GM18951 (cell line): ENCODE results near the gene HCRTR1.

Experiments
- POLR2A ChIP-seq: IDR thresholded peaks from 4 replicates; pipeline ENCODE4 v1.6.1; 2011; ENCODE audit warnings: mild to moderate bottlenecking; ENCODE audit not compliant: insufficient read length, insufficient read depth; ENCODE audit errors: extremely low read depth
- in situ Hi-C: fragments of 300-500 bp; cut with MboI; formaldehyde crosslinking; loops from one replicate; pipeline ENCODE4 v1.12.0; 2022; ENCODE audit warnings: low sequenced_read_pairs, mixed read lengths, inconsistent platforms; ENCODE audit not compliant: unreplicated experiment

The HCRTR1 gene

DNA sequence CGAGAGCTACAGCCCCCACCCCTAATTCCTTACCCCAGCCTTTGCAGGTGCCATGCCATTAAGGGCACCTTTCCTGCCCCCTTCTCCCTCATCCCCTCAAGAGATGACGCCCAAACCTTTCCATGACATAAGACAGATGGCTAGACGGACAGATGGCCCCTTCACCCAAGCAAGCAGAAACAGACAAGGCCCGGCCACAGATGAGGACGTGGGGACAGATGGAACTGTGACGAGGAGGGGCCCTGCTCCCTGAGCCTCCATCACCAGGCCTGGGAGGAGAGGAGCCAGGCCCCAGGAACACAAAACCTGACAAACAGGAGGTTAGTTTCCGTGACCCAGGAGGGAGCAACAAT, 51.9 kb downstream of the HCRTR1 start:
- in situ Hi-C loops, result loop anchor here (5.0 kb wide), 1 partner anchor 118 kb away; no protein-coding TSS in a partner anchor
- TF ChIP-seq POLR2A, result no peak

DNA sequence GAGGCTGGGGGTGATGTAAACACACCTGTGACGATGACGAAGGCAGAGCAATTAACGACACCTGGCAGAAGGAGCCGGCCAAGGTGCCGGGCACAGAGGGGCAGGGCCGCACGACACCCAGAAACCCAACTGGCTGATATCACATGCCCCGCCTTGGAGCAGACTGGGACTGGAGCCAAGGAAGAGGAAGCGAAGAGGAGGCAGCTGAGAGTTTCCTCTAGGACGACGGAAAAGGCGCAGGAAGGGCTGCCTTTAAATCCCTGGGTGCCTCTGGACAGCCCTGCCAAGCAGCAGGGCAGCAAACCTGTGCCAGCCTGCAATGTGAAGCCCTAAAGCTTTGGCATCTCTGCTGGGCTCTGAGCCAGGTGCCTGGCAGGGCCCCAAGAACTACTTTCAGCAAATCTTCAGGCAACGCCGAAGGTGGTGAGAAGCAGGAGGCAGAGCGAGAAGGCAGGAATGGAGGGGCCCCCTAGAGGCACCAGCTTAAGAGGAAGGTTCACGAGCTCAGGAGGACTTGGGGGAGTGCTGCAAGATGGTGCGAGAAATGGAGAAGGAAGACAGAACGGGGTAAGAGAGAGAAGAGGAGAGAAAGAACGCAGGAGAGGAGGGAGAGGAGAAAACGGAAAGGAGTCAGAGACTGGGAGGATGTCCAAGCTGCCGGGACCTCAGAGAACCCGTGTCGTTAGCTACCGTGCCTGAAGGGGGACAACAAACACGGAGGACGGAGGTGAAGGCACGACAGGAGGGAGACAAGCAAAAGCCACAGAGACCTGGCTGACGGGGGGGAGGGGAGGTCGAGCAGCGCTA, 52.5 kb downstream of the HCRTR1 start:
- in situ Hi-C loops, result loop anchor here (5.0 kb wide), 1 partner anchor 117 kb away; no protein-coding TSS in a partner anchor
- TF ChIP-seq POLR2A, result no peak

DNA sequence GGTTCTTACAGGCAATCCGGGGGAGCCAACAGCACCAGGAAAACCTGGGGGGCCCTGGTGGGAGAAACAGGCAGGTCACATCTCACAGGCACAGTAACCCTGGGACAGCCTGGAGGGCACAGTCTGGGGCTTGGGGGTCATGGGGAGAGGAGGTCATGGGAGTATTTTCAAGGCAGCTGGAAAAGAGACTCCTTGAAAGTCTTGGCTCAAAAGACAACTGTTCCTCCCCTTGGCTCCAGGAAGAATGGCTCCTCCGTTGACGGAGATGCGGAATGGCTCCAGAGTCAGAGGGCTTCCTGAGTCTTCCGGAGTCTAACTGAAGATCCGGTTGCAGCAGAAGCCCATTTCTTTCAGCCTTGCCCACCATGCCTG, 53.1 kb downstream of the HCRTR1 start:
- in situ Hi-C loops, result no loop called here
- no peak for TF ChIP-seq POLR2A

DNA sequence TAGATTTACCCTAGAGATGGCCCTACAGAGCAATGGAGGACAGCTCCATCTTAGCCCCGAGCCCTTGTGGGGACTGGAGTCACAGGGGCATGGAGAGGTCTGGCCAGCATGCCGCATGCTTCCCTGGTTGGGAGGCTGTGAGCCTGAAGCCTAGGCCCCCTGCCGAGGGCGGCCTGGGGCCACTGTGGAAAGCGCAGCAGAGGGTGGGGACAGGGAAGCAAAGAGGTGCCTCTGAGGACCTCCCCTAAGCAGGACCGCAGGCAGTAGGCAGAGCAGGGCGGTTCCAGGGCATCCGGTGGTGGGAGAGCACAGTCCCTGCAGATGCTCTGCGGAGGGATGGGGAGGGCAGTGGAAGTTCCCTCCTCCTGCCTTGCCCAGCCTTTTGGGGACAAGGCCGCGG, 53.7 kb downstream of the HCRTR1 start:
- no peak for TF ChIP-seq POLR2A
- in situ Hi-C loops, result no loop called here

DNA sequence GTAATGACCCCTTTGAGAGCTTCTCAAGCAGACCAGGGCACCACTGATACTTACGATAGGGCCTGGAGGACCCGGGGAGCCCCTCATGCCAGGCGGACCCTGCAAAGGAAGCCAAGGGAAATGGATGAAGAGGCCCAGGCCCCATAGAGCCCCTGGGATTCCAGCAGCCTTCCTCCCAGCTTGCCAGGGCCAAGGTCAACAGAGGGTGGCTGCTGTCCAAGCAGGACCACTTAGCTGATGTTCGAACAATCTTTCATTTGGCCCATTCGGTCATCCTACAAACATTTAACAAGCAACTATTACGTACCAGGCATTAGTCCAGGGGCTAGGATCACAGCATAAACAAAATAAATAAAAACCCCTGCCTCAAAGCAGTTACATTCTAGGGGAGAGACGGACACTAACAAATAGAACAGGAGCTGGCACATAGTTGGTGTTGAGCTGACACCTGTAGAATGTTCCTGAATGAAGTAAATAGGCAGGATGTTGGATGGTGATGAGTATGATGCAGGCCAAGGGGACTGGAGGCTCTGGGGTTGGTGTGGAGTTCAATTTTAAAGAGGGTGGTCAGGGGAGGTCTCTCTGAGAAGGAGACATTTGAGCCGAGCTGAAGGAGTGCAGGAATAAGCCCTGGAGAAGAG, 54.2 kb downstream of the HCRTR1 start:
- in situ Hi-C loops, result no loop called here
- TF ChIP-seq POLR2A, result no peak

DNA sequence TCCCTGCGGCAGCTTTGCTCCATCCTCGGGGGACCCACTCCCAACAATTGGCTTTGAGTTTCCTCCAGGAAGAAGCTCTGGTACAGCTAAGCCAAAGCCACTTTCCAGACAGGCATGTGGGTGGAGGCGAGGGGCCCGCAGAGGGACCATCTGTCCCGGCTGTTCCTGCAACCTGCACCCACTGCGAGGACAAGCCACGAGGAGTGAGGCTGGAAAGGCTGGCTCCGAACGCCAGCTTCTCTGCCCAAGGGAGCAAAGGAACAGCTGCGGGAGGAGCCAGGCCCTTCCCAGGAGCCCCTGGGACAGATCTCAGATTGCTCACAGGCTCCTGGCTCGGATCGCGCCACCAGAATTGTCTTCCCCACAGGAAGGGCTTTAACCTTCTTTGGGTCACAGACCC, 55.5 kb downstream of the HCRTR1 start:
- in situ Hi-C loops, result no loop called here
- no peak for TF ChIP-seq POLR2A

DNA sequence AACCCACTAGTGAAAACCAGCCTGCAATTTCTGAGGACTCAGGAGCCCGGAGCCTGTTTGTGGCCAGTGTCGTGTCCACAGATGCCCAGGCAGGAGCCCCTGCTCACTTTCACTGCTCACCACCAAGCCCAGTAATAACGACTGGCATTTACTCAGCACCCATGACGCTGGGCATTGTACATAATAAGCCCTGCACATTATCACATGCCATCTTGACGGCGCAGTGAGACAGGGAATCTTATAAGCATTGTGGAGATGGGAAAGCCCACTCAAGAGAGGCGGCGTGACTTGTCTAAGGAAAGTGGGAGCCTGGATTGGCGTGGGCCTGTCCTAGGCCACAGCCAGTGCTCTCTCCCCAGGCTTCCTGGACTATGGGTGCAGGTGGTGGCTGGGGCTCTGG, 55.9 kb downstream of the HCRTR1 start:
- in situ Hi-C loops, result no loop called here

DNA sequence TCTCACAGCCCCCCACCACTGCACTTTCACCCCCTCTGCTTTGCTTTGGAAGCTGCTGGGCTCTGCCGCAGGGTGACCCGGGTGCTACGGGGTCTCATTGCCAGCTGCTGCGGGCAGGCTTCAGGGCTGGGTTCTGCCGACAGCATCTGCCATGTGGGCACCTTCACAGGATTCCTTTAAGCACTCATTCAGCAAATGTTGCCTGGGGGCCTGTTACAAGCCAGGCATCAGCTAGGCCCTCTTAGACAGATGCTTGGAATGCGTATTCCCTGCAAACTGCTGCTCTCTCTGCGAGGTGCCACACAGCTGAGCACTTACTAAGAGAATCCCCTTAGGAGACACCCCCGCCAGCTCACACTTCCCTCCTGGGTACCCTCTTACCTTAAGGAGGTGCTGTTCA, 57.1 kb downstream of the HCRTR1 start:
- in situ Hi-C loops, result no loop called here

More for the DNA sequence above, 55.9 kb downstream of the HCRTR1 start:
- no peak for TF ChIP-seq POLR2A

DNA sequence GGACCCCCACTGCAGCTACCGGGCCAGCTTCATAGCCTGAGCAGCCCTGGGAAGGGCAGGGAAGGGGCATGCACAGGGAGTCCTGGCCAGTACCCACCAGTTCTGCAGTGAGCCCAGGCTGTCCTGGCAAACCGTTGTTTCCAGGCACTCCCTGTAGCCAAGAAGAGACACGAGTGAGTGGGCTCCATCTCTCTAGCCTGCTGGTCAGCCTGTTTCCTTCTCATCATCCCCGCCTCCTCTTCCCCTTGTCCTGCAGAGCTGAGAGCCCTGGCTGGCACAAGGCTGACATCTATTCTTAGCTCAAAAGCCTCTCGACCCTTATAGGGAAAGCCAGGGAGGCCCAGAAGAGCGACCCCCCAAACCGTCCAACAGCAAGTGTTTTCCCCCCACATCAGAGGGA, 57.7 kb downstream of the HCRTR1 start:
- in situ Hi-C loops, result no loop called here
- no peak for TF ChIP-seq POLR2A

More for the DNA sequence above, 57.1 kb downstream of the HCRTR1 start:
- no peak for TF ChIP-seq POLR2A

DNA sequence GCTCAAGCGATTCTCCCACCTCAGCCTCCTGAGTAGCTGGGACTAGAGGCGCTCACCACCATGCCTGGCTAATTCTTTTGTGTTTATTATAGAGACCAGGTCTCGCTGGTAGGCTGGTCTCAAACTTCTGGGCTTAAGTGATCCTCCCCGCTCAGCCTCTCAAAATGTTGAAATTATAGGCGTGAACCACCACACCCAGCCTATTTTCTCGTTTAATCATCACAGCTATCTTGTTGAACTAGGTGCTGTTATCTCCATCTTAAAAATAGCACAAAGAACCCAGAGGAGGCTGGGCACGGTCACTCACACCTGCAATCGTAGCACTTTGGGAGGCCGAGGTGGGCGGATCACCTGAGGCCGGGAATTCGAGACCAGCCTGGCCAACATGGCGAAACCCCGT, 58.3 kb downstream of the HCRTR1 start:
- in situ Hi-C loops, result no loop called here

More for the DNA sequence above, 58.3 kb downstream of the HCRTR1 start:
- no peak for TF ChIP-seq POLR2A
